ENCODE measurements around the gene POLN. TPM values are rescaled to one million over a fixed set of nuclear protein-coding genes. Genes with fewer than 3 reads are reported as not detected.

The POLN gene
- polyA plus RNA-seq, 1 experiment, result 1.5 TPM

DNA sequence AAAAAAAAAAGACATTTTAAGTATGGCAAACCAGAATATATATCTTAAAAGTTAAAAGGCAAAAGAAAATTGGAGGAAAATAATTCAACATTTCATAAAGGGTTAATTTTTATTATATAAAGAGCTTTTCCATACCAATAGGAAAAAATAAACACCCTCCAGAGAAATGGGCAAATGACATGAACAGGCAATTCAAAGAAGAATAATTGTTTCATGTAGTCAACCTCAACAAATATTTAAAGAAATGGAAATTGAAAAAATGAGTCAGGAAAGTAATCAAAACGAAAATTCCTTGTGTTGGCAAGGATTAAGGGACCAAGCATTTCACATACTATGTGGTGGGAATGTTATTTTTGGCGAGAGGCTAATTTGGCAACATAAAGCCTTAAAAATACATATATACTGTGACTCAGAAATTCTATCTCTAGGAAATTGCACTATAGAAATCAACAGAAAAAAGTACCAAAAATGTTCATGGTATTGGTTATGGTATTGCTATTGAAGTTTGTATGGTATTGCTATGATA, 87.6 kb downstream of the POLN start:
- CTCF ChIA-PET, result no interaction called here
- POLR2A ChIA-PET, result no interaction called here
- Histone ChIP-seq H3K4me3 (ENCODE audit: low read depth, low read length) (no peak overlapping the region), H3K36me3 (ENCODE audit: control insufficient read depth, insufficient read depth, low read length) (no peaks in the 10 kb centered on the region), H3K27me3 (ENCODE audit: control insufficient read depth, insufficient read depth, low read length) (no peaks in the 10 kb centered on the region)
- no peak for DNase-seq (ENCODE audit: low read depth)
- TF ChIP-seq, protein P1, sequence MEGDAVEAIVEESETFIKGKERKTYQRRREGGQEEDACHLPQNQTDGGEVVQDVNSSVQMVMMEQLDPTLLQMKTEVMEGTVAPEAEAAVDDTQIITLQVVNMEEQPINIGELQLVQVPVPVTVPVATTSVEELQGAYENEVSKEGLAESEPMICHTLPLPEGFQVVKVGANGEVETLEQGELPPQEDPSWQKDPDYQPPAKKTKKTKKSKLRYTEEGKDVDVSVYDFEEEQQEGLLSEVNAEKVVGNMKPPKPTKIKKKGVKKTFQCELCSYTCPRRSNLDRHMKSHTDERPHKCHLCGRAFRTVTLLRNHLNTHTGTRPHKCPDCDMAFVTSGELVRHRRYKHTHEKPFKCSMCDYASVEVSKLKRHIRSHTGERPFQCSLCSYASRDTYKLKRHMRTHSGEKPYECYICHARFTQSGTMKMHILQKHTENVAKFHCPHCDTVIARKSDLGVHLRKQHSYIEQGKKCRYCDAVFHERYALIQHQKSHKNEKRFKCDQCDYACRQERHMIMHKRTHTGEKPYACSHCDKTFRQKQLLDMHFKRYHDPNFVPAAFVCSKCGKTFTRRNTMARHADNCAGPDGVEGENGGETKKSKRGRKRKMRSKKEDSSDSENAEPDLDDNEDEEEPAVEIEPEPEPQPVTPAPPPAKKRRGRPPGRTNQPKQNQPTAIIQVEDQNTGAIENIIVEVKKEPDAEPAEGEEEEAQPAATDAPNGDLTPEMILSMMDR (IDR thresholded peaks at IDR 0.05; ENCODE audit: insufficient read depth, low read depth, low read length), result no peak

- TF ChIP-seq, protein P1 (IDR thresholded peaks at IDR 0.05; ENCODE audit: insufficient read depth, low read depth, low read length), result no peak
- CTCF ChIA-PET, result interaction anchor here (0.9 kb wide), 1 partner anchor 11 kb away, joined by 3 read pairs; no protein-coding TSS in a partner anchor
- POLR2A ChIA-PET, result interaction anchor here (0.6 kb wide), 1 partner anchor 450 kb away, joined by 13 read pairs; no protein-coding TSS in a partner anchor
Measured at GRCh38 chr4:2151544-2151943, 90.4 kb downstream of the POLN start.

GRCh38 chr4:2150076-2150475, 91.8 kb downstream of the POLN start:
- TF ChIP-seq, protein P1 (IDR thresholded peaks at IDR 0.05; ENCODE audit: insufficient read depth, low read depth, low read length), result no peak
- POLR2A ChIA-PET, result no interaction called here
- no peak for DNase-seq (ENCODE audit: low read depth)
- no peaks in the 10 kb centered on the region for H3K27me3 ChIP-seq (ENCODE audit: control insufficient read depth, insufficient read depth, low read length)
- H3K36me3 ChIP-seq (ENCODE audit: control insufficient read depth, insufficient read depth, low read length), result no peaks in the 10 kb centered on the region
- H3K4me3 ChIP-seq (ENCODE audit: low read depth, low read length), result no peak overlapping the region
- CTCF ChIA-PET, result no interaction called here

More at GRCh38 chr4:2151544-2151943, 90.4 kb downstream of the POLN start:
- H3K36me3 ChIP-seq (ENCODE audit: control insufficient read depth, insufficient read depth, low read length), result no peaks in the 10 kb centered on the region
- DNase-seq (ENCODE audit: low read depth), result no peak
- no peak overlapping the region for H3K4me3 ChIP-seq (ENCODE audit: low read depth, low read length)
- no peaks in the 10 kb centered on the region for H3K27me3 ChIP-seq (ENCODE audit: control insufficient read depth, insufficient read depth, low read length)

GRCh38 chr4:2142630-2143427, 99.1 kb downstream of the POLN start:
- POLR2A ChIA-PET, result no interaction called here
- TF ChIP-seq, protein P1 (IDR thresholded peaks at IDR 0.05; ENCODE audit: insufficient read depth, low read depth, low read length), result no peak
- DNase-seq (ENCODE audit: low read depth), result no peak
- Histone ChIP-seq H3K27me3 (ENCODE audit: control insufficient read depth, insufficient read depth, low read length) (no peaks in the 10 kb centered on the region), H3K36me3 (ENCODE audit: control insufficient read depth, insufficient read depth, low read length) (no peaks in the 10 kb centered on the region), H3K4me3 (ENCODE audit: low read depth, low read length) (no peak overlapping the region)
- CTCF ChIA-PET, result no interaction called here

DNA sequence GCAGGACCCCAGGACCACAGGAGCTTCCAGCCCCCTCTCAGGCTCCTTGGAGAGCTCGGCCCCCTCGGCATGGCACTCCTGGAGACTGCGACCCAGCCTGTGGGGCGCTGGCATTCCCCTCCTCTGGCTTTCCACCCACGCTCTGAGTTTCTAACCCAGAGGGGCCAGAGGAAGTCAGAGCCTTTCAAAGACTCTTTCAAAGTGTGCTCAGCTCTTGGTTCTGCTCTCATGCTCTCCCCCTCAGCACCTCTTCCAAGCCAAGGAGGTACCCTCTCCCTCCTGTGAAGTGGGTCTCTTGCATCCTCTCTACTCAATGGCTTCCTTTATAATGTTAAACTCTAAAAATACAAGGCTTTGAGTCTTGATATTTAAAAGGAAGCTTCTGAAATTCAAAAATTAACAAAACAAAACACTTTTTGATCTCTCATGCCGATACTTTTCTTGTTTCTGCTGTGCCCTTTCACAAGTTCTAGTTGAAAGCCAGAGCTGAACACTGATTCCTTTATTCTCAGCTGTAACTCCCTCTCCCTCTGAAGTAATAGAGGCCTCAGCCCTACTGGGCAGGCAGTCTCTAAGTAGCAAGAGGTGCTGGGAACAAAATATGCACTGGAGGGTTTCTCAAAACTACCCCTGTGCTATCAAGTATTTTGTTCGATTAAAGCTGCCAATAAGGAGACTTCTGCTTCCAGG, 100.0 kb downstream of the POLN start:
- ChIA-PET CTCF (no interaction called here), POLR2A (no interaction called here)
- H3K4me3 ChIP-seq (ENCODE audit: low read depth, low read length), result no peak overlapping the region
- TF ChIP-seq, protein P1 (IDR thresholded peaks at IDR 0.05; ENCODE audit: insufficient read depth, low read depth, low read length), result no peak
- H3K36me3 ChIP-seq (ENCODE audit: control insufficient read depth, insufficient read depth, low read length), result no peaks in the 10 kb centered on the region
- no peak for DNase-seq (ENCODE audit: low read depth)
- H3K27me3 ChIP-seq (ENCODE audit: control insufficient read depth, insufficient read depth, low read length), result no peaks in the 10 kb centered on the region

Data from BJ (cell line).